Testis (tissue), 2 donors: ENCODE measurements around the gene MYO19.

Source experiments
- POLR2A ChIP-seq: fragments of 450-650 bp; IDR thresholded peaks from one replicate; pipeline ENCODE4 v1.6.1; 2017; ENCODE audit warnings: antibody characterized with exemption, mild to moderate bottlenecking, moderate library complexity
- TF ChIP-seq, protein P1 (sequence below), 3 experiments: fragments of 450-650 bp in 2 of 3; fragments of 200-600 bp in 1 of 3; sonication (generic) in 1 of 3; IDR thresholded peaks; one replicate each; pipeline ENCODE4 v1.5.1; 2016 to 2019; ENCODE audit warnings: antibody characterized with exemption in 3 of 3, mild to moderate bottlenecking in 2 of 3, moderate library complexity in 1 of 3

DNA sequence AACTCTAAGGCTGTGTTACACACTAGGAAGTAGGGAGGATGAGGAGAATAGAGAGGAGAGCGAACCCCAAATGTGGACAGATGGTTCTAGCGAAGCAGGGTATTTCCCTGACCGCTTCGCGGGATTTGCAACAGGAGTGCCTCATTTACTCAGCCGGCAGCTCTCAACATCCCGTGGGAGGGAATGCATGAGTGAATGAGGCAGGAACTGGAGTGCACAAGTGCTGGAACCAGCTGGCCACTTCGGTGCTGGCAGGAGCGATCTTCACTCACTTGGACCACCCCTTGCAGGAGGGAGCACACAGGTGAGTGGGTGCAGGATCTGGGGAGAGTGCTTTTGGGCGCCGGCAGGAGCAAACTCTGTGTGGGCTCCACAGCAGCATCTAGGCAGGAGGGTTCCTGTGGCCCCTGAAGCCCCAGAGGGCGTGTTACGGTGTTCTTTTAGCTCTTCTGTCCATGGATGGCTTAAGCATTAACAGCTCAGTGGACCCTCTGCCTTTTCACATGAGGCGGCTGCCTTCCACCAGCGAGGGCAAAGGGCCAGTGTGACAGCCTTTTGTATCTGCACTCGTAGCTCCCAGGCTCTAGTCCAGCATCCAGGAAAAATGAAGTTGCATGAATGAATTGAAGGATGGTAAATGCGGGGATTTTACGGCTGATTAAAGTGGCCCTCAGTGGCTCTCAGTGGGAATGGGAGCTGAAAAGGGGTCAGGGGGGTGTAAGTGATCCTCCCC, 65.6 kb downstream of the MYO19 start:
- TF ChIP-seq, protein P1, sequence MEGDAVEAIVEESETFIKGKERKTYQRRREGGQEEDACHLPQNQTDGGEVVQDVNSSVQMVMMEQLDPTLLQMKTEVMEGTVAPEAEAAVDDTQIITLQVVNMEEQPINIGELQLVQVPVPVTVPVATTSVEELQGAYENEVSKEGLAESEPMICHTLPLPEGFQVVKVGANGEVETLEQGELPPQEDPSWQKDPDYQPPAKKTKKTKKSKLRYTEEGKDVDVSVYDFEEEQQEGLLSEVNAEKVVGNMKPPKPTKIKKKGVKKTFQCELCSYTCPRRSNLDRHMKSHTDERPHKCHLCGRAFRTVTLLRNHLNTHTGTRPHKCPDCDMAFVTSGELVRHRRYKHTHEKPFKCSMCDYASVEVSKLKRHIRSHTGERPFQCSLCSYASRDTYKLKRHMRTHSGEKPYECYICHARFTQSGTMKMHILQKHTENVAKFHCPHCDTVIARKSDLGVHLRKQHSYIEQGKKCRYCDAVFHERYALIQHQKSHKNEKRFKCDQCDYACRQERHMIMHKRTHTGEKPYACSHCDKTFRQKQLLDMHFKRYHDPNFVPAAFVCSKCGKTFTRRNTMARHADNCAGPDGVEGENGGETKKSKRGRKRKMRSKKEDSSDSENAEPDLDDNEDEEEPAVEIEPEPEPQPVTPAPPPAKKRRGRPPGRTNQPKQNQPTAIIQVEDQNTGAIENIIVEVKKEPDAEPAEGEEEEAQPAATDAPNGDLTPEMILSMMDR (IDR thresholded peaks at IDR 0.05) = no peak
- no peak for TF ChIP-seq POLR2A
